AML-193 (cell line): ENCODE data around the gene TRMT1.
A peak's percentile ranks its signal among the peaks of the same experiment; 100 is the strongest.

Experiments used
- DNase-seq, 2 experiments: peaks; one replicate each; lab custom pipeline; 2025; lab: John Stamatoyannopoulos, UW

The TRMT1 gene

GRCh38 chr19:13122980-13123957, 6.7 kb upstream of the TRMT1 start:
- no peak for DNase-seq

GRCh38 chr19:13122275-13122878, 5.8 kb upstream of the TRMT1 start:
- no peak for DNase-seq

DNA sequence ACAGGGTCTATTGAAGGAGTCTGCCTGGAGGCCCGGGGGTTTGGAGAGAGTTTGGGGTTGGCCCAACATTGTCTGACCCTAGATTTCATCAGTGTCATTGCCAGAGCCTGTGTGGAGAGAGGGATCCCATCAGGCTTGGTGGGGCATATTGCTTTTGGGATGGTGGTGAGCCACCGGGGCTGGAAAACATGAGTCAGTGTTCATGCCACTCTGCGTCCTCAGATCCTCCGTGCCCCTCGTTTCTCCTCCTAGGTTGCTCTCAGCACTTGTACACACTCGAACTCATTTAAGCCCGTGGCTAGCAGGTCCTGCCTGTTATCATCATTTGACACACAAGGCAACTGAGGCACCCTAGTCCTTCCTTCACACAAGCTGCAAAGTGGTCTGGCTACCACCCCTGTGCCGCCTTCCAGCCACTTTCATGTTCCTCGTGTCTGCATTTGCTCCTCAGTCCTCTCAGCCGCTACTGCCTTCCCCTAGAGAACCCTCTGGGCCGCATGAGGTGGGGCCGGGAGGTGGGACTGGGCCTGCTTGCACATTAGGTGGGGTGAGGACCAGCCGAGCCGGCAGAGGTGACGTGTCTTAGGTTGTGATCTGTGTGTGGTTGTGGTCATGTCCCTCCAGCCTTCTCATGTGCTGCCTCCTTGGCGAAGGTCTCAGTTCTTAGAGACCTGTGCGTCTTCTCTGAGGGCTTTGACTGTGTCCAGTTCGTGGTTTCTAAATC, 5.2 kb upstream of the TRMT1 start:
- no peak for DNase-seq

DNA sequence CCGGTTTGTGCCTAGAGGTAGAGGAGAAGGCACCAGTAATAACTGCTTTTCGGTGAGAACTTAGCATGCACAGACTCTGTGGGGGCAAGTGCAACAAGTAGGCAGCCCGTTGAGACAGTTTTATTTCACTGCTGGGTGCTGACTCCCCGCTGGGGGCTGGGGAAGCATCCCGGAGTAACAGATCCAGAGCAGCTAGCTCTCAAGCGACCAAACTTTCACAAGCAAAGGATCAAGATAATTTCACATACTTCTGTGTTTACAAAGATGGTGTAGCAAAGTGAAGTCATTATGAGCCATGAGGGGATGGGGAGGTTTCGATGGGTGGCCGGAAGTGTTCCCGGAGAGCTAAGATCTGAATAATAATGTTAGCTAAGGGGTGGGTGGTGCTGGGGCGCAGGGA, 4.3 kb upstream of the TRMT1 start:
- no peak for DNase-seq

GRCh38 chr19:13120031-13120430, 3.5 kb upstream of the TRMT1 start:
- DNase-seq, result no peak

GRCh38 chr19:13119627-13120026, 3.1 kb upstream of the TRMT1 start:
- no peak for DNase-seq

DNA sequence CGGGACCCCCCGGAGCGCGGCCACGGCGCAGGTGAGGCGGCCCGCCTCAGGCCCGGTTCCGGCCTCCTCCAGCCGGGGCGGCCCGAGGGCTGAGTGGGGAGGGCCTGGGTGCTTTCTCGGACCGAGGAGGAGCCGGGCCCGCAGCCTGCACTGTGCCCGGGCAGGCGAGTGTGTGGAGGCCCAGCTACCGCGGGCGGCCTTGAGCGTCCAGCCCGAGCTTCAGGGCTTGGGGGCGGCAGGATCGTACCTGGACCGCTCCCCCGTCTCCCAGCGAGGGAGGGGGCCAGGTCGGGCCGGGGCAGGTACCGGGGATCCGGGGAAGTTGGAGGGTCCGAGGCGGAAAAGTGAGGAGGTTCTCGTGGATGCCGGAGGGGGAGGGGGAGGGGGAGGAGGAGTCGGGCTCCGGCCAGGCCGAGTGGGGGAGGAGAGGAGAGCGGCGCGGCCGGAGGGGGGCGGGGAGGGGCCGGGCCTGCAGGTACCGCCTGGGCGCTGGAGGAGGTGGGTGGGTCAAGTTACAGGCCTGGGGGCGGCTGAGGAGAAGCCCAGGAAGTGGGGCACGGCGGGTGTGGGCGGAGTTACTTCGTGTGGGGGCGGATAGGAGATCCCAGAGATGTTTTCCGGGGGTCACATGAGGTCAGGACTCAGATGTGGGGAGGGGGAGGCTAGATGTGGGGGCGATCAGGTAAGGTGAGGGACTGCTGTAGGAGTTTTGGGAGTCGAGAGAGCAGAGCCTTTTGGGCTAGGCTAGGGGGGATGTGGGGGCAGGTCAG, 2.1 kb upstream of the TRMT1 start:
- no peak for DNase-seq

- peak; percentile 85 for DNase-seq
Measured at GRCh38 chr19:13117772-13118423, 1.4 kb upstream of the TRMT1 start, which contains the start of gene NACC1. Gene NACC1 (plus strand): TSS chr19:13118264. CDS start chr19:13135208, 16,944 bp downstream.

DNA sequence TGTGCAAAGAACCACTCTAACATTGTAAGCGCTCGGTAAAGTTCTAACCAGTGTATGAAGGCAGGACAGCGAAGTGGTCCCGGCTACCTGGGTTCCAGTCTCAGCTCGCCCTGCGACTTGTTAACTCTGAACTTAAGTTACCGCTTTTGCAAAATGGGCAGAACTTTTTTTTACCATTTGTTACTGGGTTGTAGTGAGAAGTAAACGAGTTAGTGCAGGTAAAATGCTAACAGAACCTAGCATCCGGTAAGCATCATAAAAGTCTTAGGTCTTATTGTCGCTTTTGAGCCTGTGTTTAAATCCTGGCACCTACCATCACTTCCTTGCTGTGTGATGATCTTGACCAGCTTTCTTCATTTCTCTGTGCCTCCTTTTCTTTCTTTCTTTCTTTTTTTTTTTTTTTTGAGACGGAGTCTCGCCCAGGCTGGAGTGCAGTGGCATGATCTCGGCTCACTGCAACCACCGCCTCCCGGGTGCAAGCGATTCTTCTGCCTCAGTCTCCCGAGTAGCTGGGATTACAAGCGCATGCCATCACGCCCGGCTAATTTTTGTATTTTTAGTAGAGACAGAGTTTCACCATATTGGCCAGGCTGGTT, 734 bp upstream of the TRMT1 start:
- no peak for DNase-seq

- no peak for DNase-seq
Measured at GRCh38 chr19:13115936-13116281, 631 bp downstream of the TRMT1 start.

- no peak for DNase-seq
Measured at GRCh38 chr19:13112555-13112954, 4.0 kb downstream of the TRMT1 start.

DNA sequence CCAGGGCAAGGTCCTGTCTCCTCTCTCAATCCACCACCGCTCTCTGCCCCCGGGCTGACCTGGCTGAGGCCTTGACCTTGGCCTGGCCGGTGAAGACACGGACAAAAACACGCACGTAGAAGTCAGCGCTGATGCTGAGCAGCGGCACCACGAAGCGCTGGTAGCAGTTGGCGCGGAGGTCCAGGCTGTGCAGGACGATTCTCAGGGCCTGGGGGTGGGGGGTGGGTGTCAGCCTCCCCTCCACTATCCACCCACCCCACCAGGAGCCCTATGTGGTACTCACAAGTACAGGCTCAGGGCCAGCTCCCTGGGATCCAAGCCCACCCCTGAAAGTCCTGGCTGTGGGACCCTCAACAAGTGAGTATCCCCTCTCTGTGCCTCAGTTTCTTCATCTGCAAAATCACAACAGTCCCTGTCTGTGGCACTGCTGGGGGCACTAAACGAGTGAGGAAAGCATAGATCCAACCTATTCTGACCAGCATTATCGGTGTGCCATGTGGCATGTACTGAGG, 6.4 kb downstream of the TRMT1 start:
- DNase-seq, result no peak

GRCh38 chr19:13109361-13110098, 7.0 kb downstream of the TRMT1 start:
- no peak for DNase-seq

GRCh38 chr19:13104848-13105711, 11.5 kb downstream of the TRMT1 start:
- DNase-seq, result peak; percentile 13 to 15

GRCh38 chr19:13104360-13104847, 12.1 kb downstream of the TRMT1 start:
- peak; percentile 80 to 87 for DNase-seq

- peak; percentile 16 to 29 for DNase-seq
Measured at GRCh38 chr19:13103581-13104359, 12.8 kb downstream of the TRMT1 start.

- DNase-seq, result peak; percentile 90 to 92
Measured at GRCh38 chr19:13102666-13103580, 13.6 kb downstream of the TRMT1 start, which contains the start of gene LYL1. Gene LYL1 (minus strand): TSS chr19:13102858. CDS start chr19:13101171, 1,687 bp downstream.
